Activated naive CD8-positive, alpha-beta T cell (primary cell): ENCODE measurements around the gene KCNJ5.
A peak's percentile ranks its signal among the peaks of the same experiment; 100 is the strongest.

Source experiments
- H3K27ac Mint-ChIP-seq: one replicate; pipeline ENCODE4 v1.8.0; 2021; ENCODE audit warnings: mixed read lengths
- H3K27me3 Mint-ChIP-seq: one replicate; pipeline ENCODE4 v1.8.0; 2021; ENCODE audit warnings: mixed read lengths
- H3K36me3 Mint-ChIP-seq: one replicate; pipeline ENCODE4 v1.8.0; 2021; ENCODE audit warnings: mixed read lengths
- H3K4me1 Mint-ChIP-seq: one replicate; pipeline ENCODE4 v1.8.0; 2021; ENCODE audit warnings: low read depth, mixed read lengths
- H3K4me3 Mint-ChIP-seq: one replicate; pipeline ENCODE4 v1.8.0; 2021; ENCODE audit warnings: mild to moderate bottlenecking, mixed read lengths
- H3K9me3 Mint-ChIP-seq: one replicate; pipeline ENCODE4 v1.8.0; 2021; ENCODE audit warnings: low read depth, mixed read lengths

KCNJ5 gene

GRCh38 chr11:128925250-128925600, 34.1 kb downstream of the KCNJ5 start:
- Mint-ChIP-seq H3K4me3 (no peak overlapping the region), H3K27ac (no peak overlapping the region), H3K36me3 (no peaks in the 10 kb centered on the region), H3K4me1 (peaks cover 8% of the 10 kb centered on the region), H3K9me3 (no peaks in the 10 kb centered on the region), H3K27me3 (peaks cover 2% of the 10 kb centered on the region)

GRCh38 chr11:128926000-128926399, 34.8 kb downstream of the KCNJ5 start:
- Mint-ChIP-seq H3K27ac (no peak overlapping the region), H3K36me3 (no peaks in the 10 kb centered on the region), H3K4me3 (no peak overlapping the region), H3K27me3 (peaks cover 2% of the 10 kb centered on the region), H3K9me3 (no peaks in the 10 kb centered on the region), H3K4me1 (peaks cover 8% of the 10 kb centered on the region)

- Mint-ChIP-seq H3K27ac (no peak overlapping the region), H3K4me1 (peaks cover 8% of the 10 kb centered on the region), H3K4me3 (no peak overlapping the region), H3K36me3 (no peaks in the 10 kb centered on the region), H3K9me3 (no peaks in the 10 kb centered on the region), H3K27me3 (peaks cover 2% of the 10 kb centered on the region)
These were observed 35.4 kb downstream of the KCNJ5 start for GRCh38 chr11:128926437-128927107.

- peaks cover 2% of the 10 kb centered on the region for H3K27me3 Mint-ChIP-seq
- H3K9me3 Mint-ChIP-seq = no peaks in the 10 kb centered on the region
- peaks cover 8% of the 10 kb centered on the region for H3K4me1 Mint-ChIP-seq
- H3K27ac Mint-ChIP-seq = no peak overlapping the region
- no peak overlapping the region for H3K4me3 Mint-ChIP-seq
- no peaks in the 10 kb centered on the region for H3K36me3 Mint-ChIP-seq
These were observed 35.9 kb downstream of the KCNJ5 start for GRCh38 chr11:128927108-128927461.

- H3K27me3 Mint-ChIP-seq = peaks cover 2% of the 10 kb centered on the region
- H3K36me3 Mint-ChIP-seq = no peaks in the 10 kb centered on the region
- no peak overlapping the region for H3K4me3 Mint-ChIP-seq
- peaks cover 8% of the 10 kb centered on the region for H3K4me1 Mint-ChIP-seq
- H3K27ac Mint-ChIP-seq = no peak overlapping the region
- no peaks in the 10 kb centered on the region for H3K9me3 Mint-ChIP-seq
These were observed 36.7 kb downstream of the KCNJ5 start for GRCh38 chr11:128927683-128928336.

- H3K9me3 Mint-ChIP-seq = no peaks in the 10 kb centered on the region
- peaks cover 8% of the 10 kb centered on the region for H3K4me1 Mint-ChIP-seq
- H3K4me3 Mint-ChIP-seq = peak overlapping the region; percentile 0
- no peaks in the 10 kb centered on the region for H3K36me3 Mint-ChIP-seq
- H3K27me3 Mint-ChIP-seq = peaks cover 2% of the 10 kb centered on the region
- no peak overlapping the region for H3K27ac Mint-ChIP-seq
These were observed 37.2 kb downstream of the KCNJ5 start for GRCh38 chr11:128928400-128928799.

GRCh38 chr11:128929468-128929867, 38.3 kb downstream of the KCNJ5 start:
- H3K27me3 Mint-ChIP-seq = peaks cover 2% of the 10 kb centered on the region
- H3K36me3 Mint-ChIP-seq = no peaks in the 10 kb centered on the region
- no peaks in the 10 kb centered on the region for H3K9me3 Mint-ChIP-seq
- no peak overlapping the region for H3K4me3 Mint-ChIP-seq
- peaks cover 8% of the 10 kb centered on the region for H3K4me1 Mint-ChIP-seq
- no peak overlapping the region for H3K27ac Mint-ChIP-seq

- Mint-ChIP-seq H3K4me3 (no peak overlapping the region), H3K27ac (no peak overlapping the region), H3K36me3 (no peaks in the 10 kb centered on the region), H3K27me3 (peaks cover 2% of the 10 kb centered on the region), H3K4me1 (peaks cover 8% of the 10 kb centered on the region), H3K9me3 (no peaks in the 10 kb centered on the region)
These were observed 38.8 kb downstream of the KCNJ5 start for GRCh38 chr11:128929991-128930390.

- no peaks in the 10 kb centered on the region for H3K36me3 Mint-ChIP-seq
- H3K4me3 Mint-ChIP-seq = no peak overlapping the region
- peaks cover 2% of the 10 kb centered on the region for H3K27me3 Mint-ChIP-seq
- no peak overlapping the region for H3K27ac Mint-ChIP-seq
- H3K9me3 Mint-ChIP-seq = no peaks in the 10 kb centered on the region
- H3K4me1 Mint-ChIP-seq = peaks cover 8% of the 10 kb centered on the region
These were observed 39.9 kb downstream of the KCNJ5 start for GRCh38 chr11:128931066-128931465.

- Mint-ChIP-seq H3K36me3 (no peaks in the 10 kb centered on the region), H3K27ac (no peak overlapping the region), H3K9me3 (no peaks in the 10 kb centered on the region), H3K4me3 (no peak overlapping the region), H3K27me3 (peaks cover 2% of the 10 kb centered on the region), H3K4me1 (peaks cover 8% of the 10 kb centered on the region)
These were observed 40.5 kb downstream of the KCNJ5 start for GRCh38 chr11:128931668-128932067.

GRCh38 chr11:128933481-128934178, 42.5 kb downstream of the KCNJ5 start:
- Mint-ChIP-seq H3K4me3 (no peak overlapping the region), H3K36me3 (no peaks in the 10 kb centered on the region), H3K27ac (no peak overlapping the region), H3K27me3 (peaks cover 2% of the 10 kb centered on the region), H3K4me1 (peaks cover under 1% of the 10 kb centered on the region), H3K9me3 (no peaks in the 10 kb centered on the region)

GRCh38 chr11:128934351-128934750, 43.2 kb downstream of the KCNJ5 start:
- H3K4me1 Mint-ChIP-seq = no peaks in the 10 kb centered on the region
- H3K27ac Mint-ChIP-seq = no peak overlapping the region
- peaks cover under 1% of the 10 kb centered on the region for H3K27me3 Mint-ChIP-seq
- H3K4me3 Mint-ChIP-seq = no peak overlapping the region
- H3K36me3 Mint-ChIP-seq = no peaks in the 10 kb centered on the region
- no peaks in the 10 kb centered on the region for H3K9me3 Mint-ChIP-seq

- H3K27me3 Mint-ChIP-seq = no peaks in the 10 kb centered on the region
- H3K4me3 Mint-ChIP-seq = no peak overlapping the region
- no peaks in the 10 kb centered on the region for H3K4me1 Mint-ChIP-seq
- no peaks in the 10 kb centered on the region for H3K36me3 Mint-ChIP-seq
- no peaks in the 10 kb centered on the region for H3K9me3 Mint-ChIP-seq
- no peak overlapping the region for H3K27ac Mint-ChIP-seq
These were observed 43.8 kb downstream of the KCNJ5 start for GRCh38 chr11:128934926-128935325.

- Mint-ChIP-seq H3K9me3 (no peaks in the 10 kb centered on the region), H3K27me3 (no peaks in the 10 kb centered on the region), H3K4me3 (no peak overlapping the region), H3K4me1 (no peaks in the 10 kb centered on the region), H3K27ac (no peak overlapping the region), H3K36me3 (no peaks in the 10 kb centered on the region)
These were observed 45.6 kb downstream of the KCNJ5 start for GRCh38 chr11:128936606-128937251.

GRCh38 chr11:128937480-128937879, 46.3 kb downstream of the KCNJ5 start:
- H3K4me1 Mint-ChIP-seq = no peaks in the 10 kb centered on the region
- no peak overlapping the region for H3K27ac Mint-ChIP-seq
- H3K9me3 Mint-ChIP-seq = no peaks in the 10 kb centered on the region

More at GRCh38 chr11:128937480-128937879, 46.3 kb downstream of the KCNJ5 start:
- Mint-ChIP-seq H3K36me3 (no peaks in the 10 kb centered on the region), H3K4me3 (no peak overlapping the region), H3K27me3 (no peaks in the 10 kb centered on the region)
